Stimulated activated CD4-positive, alpha-beta T cell treated with anti-CD3 and anti-CD28 coated beads, Interleukin-15, amount 100 ng/mL, for 48 hours (primary cell): ENCODE results near the gene MED12L.
"Not testable (repeated sequence)": the region's sequence is repeated elsewhere in the genome, so short reads cannot be mapped to it uniquely, and the experiment has no call there.

Source experiments
- DNase-seq, 2 donors: peaks; one replicate each; pipeline ENCODE4 v3.0.0-alpha.2; 2020; ENCODE audit warnings: low read depth in 2 of 2

The MED12L gene

DNA sequence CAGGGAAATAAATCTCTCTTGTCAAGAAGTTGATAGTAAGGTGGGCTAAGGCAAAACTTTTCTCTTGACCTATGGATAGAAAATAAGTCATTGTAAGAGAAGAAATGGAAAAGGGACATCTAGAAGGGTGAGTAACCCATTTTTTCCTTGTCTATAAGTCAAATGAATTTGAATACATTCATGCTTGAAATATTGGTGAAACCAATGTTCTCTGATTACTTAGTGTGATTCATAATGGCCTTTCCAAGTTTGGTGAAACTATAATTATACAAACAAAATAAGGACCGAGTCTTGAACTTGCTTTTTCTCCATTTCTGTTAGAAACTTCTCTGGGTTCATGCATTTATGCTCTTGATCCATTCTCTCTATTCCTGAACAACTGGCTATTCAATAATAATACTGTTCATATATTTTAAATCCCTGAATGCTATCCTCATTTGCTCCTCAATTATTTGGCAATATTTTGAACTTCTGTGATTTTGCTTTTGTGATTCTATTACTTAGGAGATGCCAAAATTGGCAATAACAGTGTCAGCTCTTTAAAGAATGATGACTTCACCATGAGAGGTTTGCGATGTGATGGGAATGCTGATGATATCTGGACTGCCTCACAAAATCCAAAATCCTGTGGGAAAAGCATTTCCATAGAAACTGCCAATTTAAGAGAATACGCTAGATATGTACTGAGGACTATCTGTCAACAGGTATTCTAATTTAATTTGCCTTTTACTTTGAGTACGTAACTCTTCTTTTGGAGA is 286.8 kb downstream of the MED12L start:
- DNase-seq, result no peak

- DNase-seq, result no peak
Measured at GRCh38 chr3:151377768-151378385, 292.4 kb downstream of the MED12L start.

DNA sequence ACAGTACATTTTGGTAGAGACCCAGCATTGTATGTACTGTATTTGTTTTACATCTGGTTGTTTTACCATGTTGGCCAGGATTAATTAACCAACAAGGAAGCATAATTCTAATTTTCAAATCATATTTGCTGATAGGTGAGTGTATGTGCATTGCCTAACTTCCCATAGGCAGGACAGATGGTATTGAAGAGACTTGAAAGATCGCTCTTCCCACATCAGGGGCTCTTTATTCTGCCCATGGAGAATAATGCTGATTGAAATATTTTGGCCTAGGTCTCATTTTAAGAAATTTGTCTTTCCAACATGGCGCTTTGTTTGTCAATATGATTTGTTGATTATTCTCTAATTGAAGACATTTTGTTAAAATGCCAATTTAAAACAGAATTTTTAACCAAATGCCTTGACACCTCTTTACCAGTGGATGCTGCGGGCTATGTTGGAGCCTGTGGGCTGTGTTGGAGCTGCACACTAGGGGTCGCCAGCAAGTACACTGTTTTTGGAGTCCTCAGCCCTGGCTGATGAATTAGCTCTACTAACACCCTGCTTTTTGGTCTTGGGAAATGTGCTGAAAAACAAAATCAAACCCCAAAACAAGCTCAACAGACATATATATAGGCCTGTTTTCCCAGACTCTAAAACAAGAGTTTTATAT is 293.7 kb downstream of the MED12L start:
- DNase-seq, result no peak

DNA sequence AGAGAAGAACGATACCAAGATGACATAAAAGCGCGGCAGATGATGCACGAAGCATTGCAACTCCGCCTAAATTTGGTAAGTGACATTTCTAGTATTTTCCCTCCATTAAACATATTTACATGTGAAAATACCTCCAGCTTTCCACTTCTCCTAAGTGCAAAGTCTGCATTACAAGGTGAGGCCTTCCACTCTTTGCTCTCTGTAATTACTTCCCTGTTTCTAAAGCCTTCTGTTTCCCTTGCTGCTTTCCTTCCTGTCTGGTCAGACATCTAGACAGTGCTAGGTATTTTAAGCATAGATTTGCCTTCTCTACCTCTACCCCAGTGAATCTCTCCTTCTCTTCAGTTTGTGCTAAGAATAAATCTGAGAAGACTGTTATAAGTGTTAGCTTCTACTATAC is 297.2 kb downstream of the MED12L start:
- DNase-seq, result no peak

DNA sequence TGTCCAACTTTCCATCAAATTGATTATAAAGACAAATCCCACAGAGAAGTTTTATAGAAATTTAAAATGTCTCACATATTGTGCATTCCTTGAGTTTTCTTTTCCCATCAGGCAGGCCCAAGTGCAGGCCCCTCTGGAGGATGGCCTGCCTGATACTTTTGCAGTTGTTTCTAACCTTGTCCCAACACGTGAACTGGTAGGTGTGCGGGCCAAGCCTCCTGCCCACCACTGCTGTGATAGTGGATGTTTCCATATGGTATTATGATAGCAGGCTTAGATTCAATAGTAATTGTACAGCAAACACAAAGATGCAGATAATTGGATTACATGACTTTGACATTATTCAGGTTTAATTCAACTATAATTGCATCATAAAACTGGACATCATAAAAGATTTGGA is 297.6 kb downstream of the MED12L start:
- DNase-seq, result no peak

DNA sequence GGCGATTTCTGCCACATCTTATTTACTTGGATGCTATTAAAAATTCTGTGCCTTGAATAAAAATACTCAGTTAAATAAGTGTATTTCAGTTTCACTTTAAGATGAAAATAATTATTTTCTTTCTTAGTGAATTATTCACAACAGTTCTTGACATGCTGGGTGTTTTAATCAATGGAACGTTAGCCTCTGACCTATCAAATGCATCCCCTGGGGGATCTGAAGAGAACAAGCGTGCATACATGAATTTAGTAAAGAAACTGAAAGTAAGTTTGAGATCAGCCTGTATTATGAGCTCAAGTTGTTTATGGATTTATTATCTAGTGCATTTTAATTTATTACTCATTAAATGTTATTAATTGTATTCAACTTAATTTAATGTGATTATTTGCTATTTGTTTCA is 298.5 kb downstream of the MED12L start:
- no peak for DNase-seq

DNA sequence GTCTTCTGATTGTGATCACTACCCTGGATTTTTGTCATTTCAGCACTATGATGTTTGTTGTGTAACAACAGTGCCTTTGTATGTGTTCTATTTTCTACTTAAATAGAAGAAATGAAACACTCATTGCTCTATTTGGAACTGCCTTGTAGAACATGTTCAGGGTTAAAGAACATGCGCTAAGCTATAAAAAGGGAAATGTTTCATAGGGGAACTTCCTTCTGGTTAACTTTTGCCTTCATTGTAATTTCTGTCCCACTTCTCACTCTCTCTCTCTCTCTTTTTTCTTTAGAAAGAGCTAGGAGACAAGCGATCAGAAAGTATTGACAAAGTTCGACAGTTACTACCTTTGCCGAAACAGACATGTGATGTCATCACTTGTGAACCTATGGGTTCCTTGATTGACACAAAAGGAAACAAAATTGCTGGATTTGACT is 299.3 kb downstream of the MED12L start, which contains the start of gene P2RY12:
Gene P2RY12 (minus strand): TSS at position 13 of the 434 bp plus-strand sequence. CDS start 45,908 bp downstream, outside the sequence.
- DNase-seq, result no peak

DNA sequence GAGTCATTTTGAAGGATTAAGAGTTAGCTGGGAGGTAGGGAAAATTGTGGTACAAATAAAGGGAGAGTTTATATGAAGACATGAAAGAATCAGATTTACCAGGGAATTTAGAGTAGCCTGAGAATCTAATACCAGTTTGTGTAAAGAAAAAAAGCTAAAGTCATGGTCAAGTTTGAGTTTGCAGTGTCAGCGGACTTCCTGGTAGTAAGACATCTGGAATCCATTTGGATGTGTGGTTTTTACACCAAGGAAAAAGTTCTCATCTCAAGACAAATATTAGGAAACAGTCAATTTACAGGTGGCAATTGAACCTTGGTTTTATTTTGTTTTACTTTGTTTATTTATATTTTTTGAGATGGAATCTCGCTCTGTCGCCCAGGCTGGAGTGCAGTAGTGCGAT is 300.6 kb downstream of the MED12L start:
- DNase-seq, result no peak

DNA sequence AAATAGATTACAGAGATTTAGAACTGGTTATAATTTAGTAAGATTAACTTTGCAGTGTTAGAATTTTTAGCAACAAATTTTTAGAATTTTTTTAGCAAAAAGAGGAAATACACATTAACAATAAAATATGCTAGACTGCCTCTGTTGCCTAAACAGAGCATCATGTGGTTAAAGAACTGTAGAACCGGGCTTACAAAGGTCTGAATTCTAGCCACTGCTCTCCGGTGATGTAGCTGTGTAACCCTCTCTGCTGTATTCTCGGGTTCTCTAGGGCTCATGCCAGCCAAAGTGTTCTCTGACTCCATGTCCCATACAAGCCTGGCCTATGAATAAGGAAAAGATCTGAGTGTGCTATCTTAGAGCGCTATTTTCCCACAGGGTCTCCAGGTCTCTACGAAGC is 302.0 kb downstream of the MED12L start:
- no peak for DNase-seq

DNA sequence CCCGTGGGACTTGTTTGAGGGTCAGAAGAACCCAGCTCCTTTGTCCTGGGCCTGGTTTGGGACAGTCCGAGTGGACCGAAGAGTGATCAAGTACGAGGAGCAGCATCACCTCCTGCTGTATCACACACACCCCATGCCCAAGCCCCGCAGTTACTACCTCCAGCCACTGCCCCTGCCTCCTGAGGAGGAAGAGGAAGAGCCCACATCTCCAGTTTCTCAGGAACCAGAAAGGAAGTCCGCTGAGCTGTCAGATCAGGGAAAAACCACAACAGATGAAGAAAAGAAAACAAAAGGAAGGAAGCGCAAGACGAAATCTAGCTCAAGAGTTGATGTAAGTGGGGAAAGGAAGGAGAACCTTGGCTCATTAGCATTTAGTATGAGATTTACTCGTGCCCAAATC is 302.4 kb downstream of the MED12L start:
- no peak for DNase-seq

DNA sequence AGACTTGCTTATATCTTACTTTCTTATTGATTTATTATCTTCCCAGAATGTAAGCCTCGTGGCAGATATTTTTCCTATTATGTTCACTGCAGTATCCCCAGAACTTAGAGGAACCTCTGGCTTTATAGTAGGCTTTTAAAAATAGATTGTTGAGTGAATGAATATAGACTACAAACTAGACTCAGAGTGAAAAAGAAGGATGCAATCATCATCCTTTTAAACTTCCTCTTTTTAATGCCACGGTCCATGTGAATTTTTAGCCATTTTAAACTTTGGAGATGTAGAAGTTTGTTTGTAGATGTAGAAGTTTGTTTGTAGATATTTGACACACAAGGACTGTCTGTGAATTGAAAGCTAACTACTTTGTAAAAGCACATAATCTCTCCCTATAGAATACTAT is 306.3 kb downstream of the MED12L start:
- DNase-seq, result no peak

- DNase-seq, result not testable (repeated sequence)
Measured at GRCh38 chr3:151392191-151392590, 306.7 kb downstream of the MED12L start.

GRCh38 chr3:151393146-151393830 is 307.8 kb downstream of the MED12L start:
- no peak for DNase-seq

- no peak for DNase-seq
Measured at GRCh38 chr3:151393941-151394340, 308.5 kb downstream of the MED12L start.

DNA sequence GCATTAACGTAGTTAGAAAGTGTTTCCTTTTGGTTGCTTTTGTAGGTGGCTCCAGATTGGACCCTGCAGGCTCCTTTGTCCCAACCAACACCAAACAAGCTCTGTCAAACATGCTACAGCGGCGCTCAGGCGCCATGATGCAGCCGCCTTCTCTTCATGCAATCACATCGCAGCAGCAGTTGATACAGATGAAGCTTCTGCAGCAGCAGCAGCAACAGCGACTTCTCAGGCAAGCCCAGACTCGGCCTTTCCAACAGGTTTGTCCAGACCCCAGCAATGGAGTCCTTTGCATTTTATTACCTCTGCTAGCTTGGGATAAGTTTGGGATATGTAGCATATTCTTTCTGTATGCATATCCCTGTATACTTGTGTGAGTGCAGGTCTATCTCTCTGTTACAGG is 309.1 kb downstream of the MED12L start:
- DNase-seq, result no peak

- no peak for DNase-seq
Measured at GRCh38 chr3:151395806-151396205, 310.3 kb downstream of the MED12L start.

- no peak for DNase-seq
Measured at GRCh38 chr3:151398895-151399294, 313.4 kb downstream of the MED12L start.

DNA sequence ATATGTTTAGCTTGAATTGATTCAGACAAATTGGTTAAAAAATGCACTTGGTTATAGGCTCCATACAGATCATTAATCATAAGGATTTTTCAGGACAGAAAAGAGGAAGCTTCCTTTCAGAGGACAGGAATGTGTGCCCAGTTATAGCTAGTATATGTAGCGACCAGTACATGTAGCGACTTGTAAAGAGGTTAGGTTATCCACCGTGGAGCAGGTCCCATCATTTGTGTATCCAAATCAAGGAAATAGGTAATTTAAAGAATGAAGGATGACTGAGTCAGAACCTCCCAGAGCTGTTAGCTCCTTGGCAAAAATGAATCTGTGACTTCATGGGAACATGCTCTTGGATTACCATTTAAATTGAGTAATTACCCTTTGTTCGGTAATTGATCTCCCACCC is 314.9 kb downstream of the MED12L start:
- DNase-seq, result no peak

GRCh38 chr3:151402349-151402748 is 316.9 kb downstream of the MED12L start:
- DNase-seq, result no peak

GRCh38 chr3:151403246-151403645 is 317.8 kb downstream of the MED12L start:
- no peak for DNase-seq

GRCh38 chr3:151404316-151404715 is 318.9 kb downstream of the MED12L start:
- no peak for DNase-seq

DNA sequence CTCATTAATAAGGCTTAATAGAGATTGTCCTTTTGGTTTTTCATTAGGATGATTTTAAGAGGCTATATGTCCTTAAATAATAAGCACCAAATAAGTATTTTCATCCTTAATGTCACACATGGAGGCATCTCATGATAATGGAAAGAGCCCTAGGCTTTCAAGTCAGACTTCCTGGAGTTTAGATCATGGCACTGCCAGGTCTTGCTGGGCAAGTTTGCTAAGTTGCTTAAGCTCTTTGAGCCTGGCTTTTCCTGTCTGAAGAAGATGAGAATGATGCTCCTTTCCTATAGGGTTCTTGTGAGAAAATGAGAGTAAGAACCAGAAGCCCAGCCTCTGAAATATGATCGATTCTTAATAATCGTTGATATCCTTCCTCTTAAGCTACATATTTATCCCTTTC is 322.5 kb downstream of the MED12L start:
- no peak for DNase-seq
